H9 (cell line): ENCODE data around the gene FBXO41. TPM values are rescaled to one million over a fixed set of nuclear protein-coding genes. Genes with fewer than 3 reads are reported as not detected.

Experiments used
- DNase-seq: peaks from one replicate; pipeline ENCODE4 v3.0.0-alpha.2; 2017
- H2AFZ ChIP-seq: one replicate; pipeline ENCODE4 v1.6.1; 2013; ENCODE audit warnings: mild to moderate bottlenecking, low read length, control low read depth, moderate library complexity
- H2AK5ac ChIP-seq: 2 replicates; pipeline ENCODE4 v1.6.1; 2013; ENCODE audit warnings: low read length, control low read depth, mixed read lengths; ENCODE audit not compliant: insufficient read length
- H2BK120ac ChIP-seq: one replicate; pipeline ENCODE4 v1.6.1; 2013; ENCODE audit warnings: low read depth, mild to moderate bottlenecking, low read length, control low read depth, inconsistent platforms; ENCODE audit not compliant: poor library complexity, severe bottlenecking
- H2BK12ac ChIP-seq: 2 replicates; pipeline ENCODE4 v1.6.1; 2013; ENCODE audit warnings: low read length, control low read depth, mixed read lengths, low read depth; ENCODE audit not compliant: insufficient read length
- H2BK15ac ChIP-seq: 2 replicates; pipeline ENCODE4 v1.6.1; 2013; ENCODE audit warnings: low read depth, low read length, control low read depth
- H2BK20ac ChIP-seq: one replicate; pipeline ENCODE4 v1.6.1; 2013; ENCODE audit warnings: low read depth, mild to moderate bottlenecking, low read length, control low read depth, inconsistent platforms; ENCODE audit not compliant: poor library complexity, severe bottlenecking
- H2BK5ac ChIP-seq: 2 replicates; pipeline ENCODE4 v1.6.1; 2013; ENCODE audit warnings: low read length, control low read depth, mixed read lengths; ENCODE audit not compliant: insufficient read length
- H3K14ac ChIP-seq: 2 replicates; pipeline ENCODE4 v1.6.1; 2013; ENCODE audit warnings: low read length, control low read depth; ENCODE audit not compliant: insufficient read depth
- H3K18ac ChIP-seq: 2 replicates; pipeline ENCODE4 v1.6.1; 2013; ENCODE audit warnings: low read depth, mild to moderate bottlenecking, mixed read lengths, low read length, control low read depth; ENCODE audit not compliant: insufficient read length
- H3K23ac ChIP-seq: 2 replicates; pipeline ENCODE4 v1.6.1; 2013; ENCODE audit warnings: low read length, control low read depth, mixed read lengths, low read depth; ENCODE audit not compliant: insufficient read length
- H3K23me2 ChIP-seq: 2 replicates; pipeline ENCODE4 v1.6.1; 2013; ENCODE audit warnings: low read depth, mild to moderate bottlenecking, mixed read lengths, low read length, control low read depth; ENCODE audit not compliant: insufficient read length, poor library complexity, severe bottlenecking
- H3K27ac ChIP-seq: 2 replicates; pipeline ENCODE4 v1.5.1; 2013; ENCODE audit warnings: low read length, control low read depth, mixed read lengths, low read depth; ENCODE audit not compliant: insufficient read length
- H3K27me3 ChIP-seq: 2 replicates; pipeline ENCODE4 v1.6.1; 2013; ENCODE audit warnings: low read length, control low read depth, inconsistent platforms; ENCODE audit not compliant: insufficient read depth
- H3K4ac ChIP-seq: 2 replicates; pipeline ENCODE4 v1.6.1; 2013; ENCODE audit warnings: low read depth, mild to moderate bottlenecking, control low read depth, inconsistent platforms, low read length, moderate library complexity
- H3K4me1 ChIP-seq: 2 replicates; pipeline ENCODE4 v1.6.1; 2013; ENCODE audit warnings: low read length, control low read depth, inconsistent platforms; ENCODE audit not compliant: insufficient read depth
- H3K4me2 ChIP-seq: 2 replicates; pipeline ENCODE4 v1.6.1; 2013; ENCODE audit warnings: low read length, control low read depth, mixed read lengths; ENCODE audit not compliant: insufficient read length, insufficient read depth
- H3K56ac ChIP-seq: 2 replicates; pipeline ENCODE4 v1.6.1; 2013; ENCODE audit warnings: low read depth, mild to moderate bottlenecking, mixed read lengths, low read length, control low read depth; ENCODE audit not compliant: insufficient read length
- H3K79me1 ChIP-seq: 2 replicates; pipeline ENCODE4 v1.6.1; 2013; ENCODE audit warnings: low read depth, mild to moderate bottlenecking, moderate library complexity, low read length, control low read depth, inconsistent platforms; ENCODE audit not compliant: insufficient read depth, poor library complexity, severe bottlenecking
- H3K79me2 ChIP-seq: 2 replicates; pipeline ENCODE4 v1.6.1; 2013; ENCODE audit warnings: low read length, control low read depth, inconsistent platforms; ENCODE audit not compliant: insufficient read depth
- H3K9ac ChIP-seq: 2 replicates; pipeline ENCODE4 v1.6.1; 2013; ENCODE audit warnings: low read length, control low read depth, mixed read lengths; ENCODE audit not compliant: insufficient read length; ENCODE audit errors: extremely low read depth
- H3K9me3 ChIP-seq: one replicate; pipeline ENCODE4 v1.6.1; 2013; ENCODE audit warnings: low read depth, low read length, inconsistent platforms; ENCODE audit not compliant: control insufficient read depth
- H3T11ph ChIP-seq: one replicate; pipeline ENCODE4 v1.6.1; 2013; ENCODE audit warnings: mild to moderate bottlenecking, low read length, control low read depth, inconsistent platforms
- H4K20me1 ChIP-seq: one replicate; pipeline ENCODE4 v1.6.1; 2013; ENCODE audit not compliant: control insufficient read depth, insufficient read length, insufficient read depth
- H4K5ac ChIP-seq: 2 replicates; pipeline ENCODE4 v1.6.1; 2013; ENCODE audit warnings: low read depth, mild to moderate bottlenecking, mixed read lengths, low read length, control low read depth; ENCODE audit not compliant: insufficient read length
- H4K8ac ChIP-seq: replicated peaks from 2 replicates; pipeline ENCODE4 v1.6.1; 2013; ENCODE audit warnings: low read length, control low read depth, mixed read lengths, low read depth; ENCODE audit not compliant: insufficient read length
- H4K91ac ChIP-seq: 2 replicates; pipeline ENCODE4 v1.6.1; 2013; ENCODE audit warnings: low read depth, mild to moderate bottlenecking, moderate library complexity, mixed read lengths, low read length, control low read depth; ENCODE audit not compliant: insufficient read length
- H3K27ac Mint-ChIP-seq, 3 experiments: 2 replicates in 2 of 3; 3 replicates in 1 of 3; pipeline ENCODE4 v1.8.0; 2020 to 2021; ENCODE audit warnings: mixed read lengths in 3 of 3, mild to moderate bottlenecking in 1 of 3, moderate library complexity in 1 of 3
- H3K27me3 Mint-ChIP-seq: 2 replicates; pipeline ENCODE4 v1.8.0; 2021; ENCODE audit warnings: low read depth, mild to moderate bottlenecking, moderate library complexity, mixed read lengths
- H3K36me3 Mint-ChIP-seq, 3 experiments: 2 replicates in 2 of 3; 3 replicates in 1 of 3; pipeline ENCODE4 v1.8.0; 2020 to 2021; ENCODE audit warnings: low read depth in 3 of 3, mixed read lengths in 3 of 3; ENCODE audit not compliant: insufficient read depth in 1 of 3
- H3K4me1 Mint-ChIP-seq, 2 experiments: 2 replicates each; pipeline ENCODE4 v1.8.0; 2020; ENCODE audit warnings: mixed read lengths in 2 of 2
- H3K4me3 Mint-ChIP-seq, 2 experiments: 2 replicates in 1 of 2; 3 replicates in 1 of 2; pipeline ENCODE4 v1.8.0; 2020 to 2021; ENCODE audit warnings: mild to moderate bottlenecking in 2 of 2, mixed read lengths in 2 of 2, moderate library complexity in 1 of 2
- H3K9me3 Mint-ChIP-seq, 2 experiments: 2 replicates in 1 of 2; 3 replicates in 1 of 2; pipeline ENCODE4 v1.8.0; 2020; ENCODE audit warnings: mild to moderate bottlenecking in 2 of 2, mixed read lengths in 2 of 2, moderate library complexity in 1 of 2
- WGBS: extraction: QIAGEN DNeasy Blood & Tissue Kit; methylation state at CpG from one replicate; pipeline ENCODE4 v1.1.7; 2013; ENCODE audit warnings: missing lambda C conversion rate, low lambda C conversion rate, mixed read lengths; ENCODE audit not compliant: insufficient read length; ENCODE audit errors: extremely low coverage; 5-methylcytosine and 5-hydroxymethylcytosine counted together
- total RNA-seq: library from RNA; stranded (reverse); gene quantifications from 2 replicates; pipeline ENCODE4 v1.2.1, GENCODE V29; 2021
- TF ChIP-seq, protein P1 (sequence below): fragments of 200-600 bp; sonication (generic); conservative IDR thresholded peaks from 3 replicates; pipeline ENCODE4 v1.8.0; 2021; ENCODE audit warnings: antibody characterized with exemption, mild to moderate bottlenecking

The FBXO41 gene
- total RNA-seq, 1 experiment from 2014 or later: 16.2 TPM

DNA sequence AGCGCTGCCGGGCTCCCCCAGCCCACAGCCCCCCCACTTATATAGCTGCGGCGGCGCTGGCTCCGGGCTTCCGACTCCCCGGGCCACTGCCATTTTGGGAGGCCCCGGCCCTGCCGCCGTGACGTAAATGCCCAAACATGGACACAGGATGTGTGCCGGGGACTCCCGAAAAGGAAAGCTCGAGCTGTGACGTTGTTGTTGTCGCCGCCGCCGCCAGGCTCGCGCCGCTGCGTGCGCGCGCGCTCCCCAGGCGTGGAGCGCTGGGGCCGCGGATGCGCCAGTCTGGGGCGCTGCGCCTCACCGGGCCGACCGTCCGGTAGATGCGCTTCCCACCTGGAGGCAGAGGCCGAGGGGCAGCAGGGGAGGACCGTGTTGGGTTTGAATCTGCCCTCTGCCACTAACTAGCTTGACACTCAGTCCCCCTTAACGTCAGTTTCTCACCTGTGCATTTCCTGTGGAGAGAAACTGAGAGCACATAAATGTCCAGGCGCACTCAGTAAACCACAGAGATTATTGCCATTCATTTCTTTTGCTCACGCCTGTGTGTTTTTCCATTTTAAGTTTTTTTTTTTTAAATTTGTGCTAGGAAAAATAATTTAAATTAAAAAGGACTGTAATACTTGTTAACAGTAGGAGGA is 9.4 kb upstream of the FBXO41 start, which contains the start of gene EGR4:
EGR4 (minus strand) TSS at position 15 of the 638 bp plus-strand sequence. CDS start 231 bp downstream, outside the sequence.
- H3K27me3 ChIP-seq: peaks cover 35% of the 10 kb centered on the region
- no peaks in the 10 kb centered on the region for H4K20me1 ChIP-seq
- H3K9me3 ChIP-seq: no peaks in the 10 kb centered on the region
- H3K23ac ChIP-seq: no peak within 1 kb of the TSS
- H3K14ac ChIP-seq: peak within 1 kb of the TSS; percentile 2
- peak within 1 kb of the TSS; percentile 7 for H3K9ac ChIP-seq
- peaks cover 10 to 20% of the 10 kb centered on the region in 2 experiments for H3K4me1 Mint-ChIP-seq
- no peaks in the 10 kb centered on the region for H3K4me1 ChIP-seq
- H3K79me1 ChIP-seq: no peaks in the 10 kb centered on the region
- peak; percentile 94 for DNase-seq
- no peak within 1 kb of the TSS for H4K5ac ChIP-seq
- no peak within 1 kb of the TSS for H2AK5ac ChIP-seq
- no peak within 1 kb of the TSS for H3T11ph ChIP-seq
- no peak within 1 kb of the TSS for H3K56ac ChIP-seq
- no peak within 1 kb of the TSS for H3K27ac ChIP-seq
- no peak within 1 kb of the TSS for H2BK12ac ChIP-seq
- H2BK5ac ChIP-seq: no peak within 1 kb of the TSS
- H3K4ac ChIP-seq: no peak within 1 kb of the TSS
- TF ChIP-seq, protein P1, sequence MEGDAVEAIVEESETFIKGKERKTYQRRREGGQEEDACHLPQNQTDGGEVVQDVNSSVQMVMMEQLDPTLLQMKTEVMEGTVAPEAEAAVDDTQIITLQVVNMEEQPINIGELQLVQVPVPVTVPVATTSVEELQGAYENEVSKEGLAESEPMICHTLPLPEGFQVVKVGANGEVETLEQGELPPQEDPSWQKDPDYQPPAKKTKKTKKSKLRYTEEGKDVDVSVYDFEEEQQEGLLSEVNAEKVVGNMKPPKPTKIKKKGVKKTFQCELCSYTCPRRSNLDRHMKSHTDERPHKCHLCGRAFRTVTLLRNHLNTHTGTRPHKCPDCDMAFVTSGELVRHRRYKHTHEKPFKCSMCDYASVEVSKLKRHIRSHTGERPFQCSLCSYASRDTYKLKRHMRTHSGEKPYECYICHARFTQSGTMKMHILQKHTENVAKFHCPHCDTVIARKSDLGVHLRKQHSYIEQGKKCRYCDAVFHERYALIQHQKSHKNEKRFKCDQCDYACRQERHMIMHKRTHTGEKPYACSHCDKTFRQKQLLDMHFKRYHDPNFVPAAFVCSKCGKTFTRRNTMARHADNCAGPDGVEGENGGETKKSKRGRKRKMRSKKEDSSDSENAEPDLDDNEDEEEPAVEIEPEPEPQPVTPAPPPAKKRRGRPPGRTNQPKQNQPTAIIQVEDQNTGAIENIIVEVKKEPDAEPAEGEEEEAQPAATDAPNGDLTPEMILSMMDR: peak; percentile 27; the same call in 1 of the 3 replicates
- H3K36me3 Mint-ChIP-seq: no peaks in the 10 kb centered on the region; a peak in 1 of 7 replicates
- H4K8ac ChIP-seq: no peak within 1 kb of the TSS
- H3K23me2 ChIP-seq: peaks cover 17% of the 10 kb centered on the region
- H3K18ac ChIP-seq: peak within 1 kb of the TSS; percentile 7
- H3K79me2 ChIP-seq: no peaks in the 10 kb centered on the region
- no CpG with 5 or more reads among the region's 45 CpGs for WGBS
- no peak within 1 kb of the TSS for H2BK120ac ChIP-seq
- H4K91ac ChIP-seq: no peak within 1 kb of the TSS
- no peak within 1 kb of the TSS for H2AFZ ChIP-seq
- peaks cover 0 to 2% of the 10 kb centered on the region in 2 experiments; a peak in 2 of 5 replicates for H3K9me3 Mint-ChIP-seq
- H3K27me3 Mint-ChIP-seq: peaks cover 94% of the 10 kb centered on the region
- peak within 1 kb of the TSS; percentile 63 for H3K4me2 ChIP-seq
- no peak within 1 kb of the TSS for H2BK15ac ChIP-seq
- no peak within 1 kb of the TSS for H3K27ac Mint-ChIP-seq
- no peak within 1 kb of the TSS for H2BK20ac ChIP-seq
- H3K4me3 Mint-ChIP-seq: peak within 1 kb of the TSS; percentile 67 to 80
